BJ (cell line): Measurements from ENCODE around the gene LYSMD4. TPM values are rescaled to one million over a fixed set of nuclear protein-coding genes. Genes with fewer than 3 reads are reported as not detected.

Source experiments
- CTCF ChIA-PET: fragments of 350-600 bp; formaldehyde crosslinking; extraction: SDS; loops from one replicate; lab custom pipeline; 2021; ENCODE audit warnings: antibody characterized with exemption, inconsistent platforms; lab: Yijun Ruan, JAX
- POLR2A ChIA-PET: fragments of 300-600 bp; sonication (Branson Sonifier 250); formaldehyde crosslinking; extraction: SDS; loops from one replicate; lab custom pipeline; 2021; ENCODE audit warnings: antibody characterized with exemption; lab: Charles Lee
- DNase-seq: peaks from one replicate; pipeline ENCODE4 v3.0.0-alpha.2; 2011; ENCODE audit warnings: low read depth
- H3K27me3 ChIP-seq: 2 replicates; pipeline ENCODE4 v1.6.0; 2011; ENCODE audit warnings: low read length; ENCODE audit not compliant: control insufficient read depth, insufficient read depth
- H3K36me3 ChIP-seq: 2 replicates; pipeline ENCODE4 v1.5.1; 2011; ENCODE audit warnings: low read length; ENCODE audit not compliant: control insufficient read depth, insufficient read depth
- H3K4me3 ChIP-seq: 2 replicates; pipeline ENCODE4 v1.5.1; 2011; ENCODE audit warnings: low read depth, mild to moderate bottlenecking, control low read depth, low read length
- polyA plus RNA-seq: library from polyadenylated mRNA; depleted of rRNA; stranded (reverse); fragments of >200 nt; gene quantifications from 2 replicates; pipeline ENCODE4 v1.2.3, GENCODE V29; 2011; rRNA removed
- small RNA-seq: library from RNA; depleted of rRNA; stranded (forward); fragments of <200 nt; gene quantifications from one replicate; pipeline ENCODE3, GENCODE V24; 2012; ENCODE audit warnings: low replicate concordance, low read depth; ENCODE audit not compliant: insufficient read length
- TF ChIP-seq, protein P1 (sequence below): IDR thresholded peaks from 2 replicates; pipeline ENCODE4 v1.5.1; 2011; ENCODE audit warnings: low read depth, mild to moderate bottlenecking, control low read depth, inconsistent platforms, low read length, moderate library complexity; ENCODE audit not compliant: insufficient read depth

The LYSMD4 gene
- polyA plus RNA-seq, 1 experiment = 2.7 TPM

DNA sequence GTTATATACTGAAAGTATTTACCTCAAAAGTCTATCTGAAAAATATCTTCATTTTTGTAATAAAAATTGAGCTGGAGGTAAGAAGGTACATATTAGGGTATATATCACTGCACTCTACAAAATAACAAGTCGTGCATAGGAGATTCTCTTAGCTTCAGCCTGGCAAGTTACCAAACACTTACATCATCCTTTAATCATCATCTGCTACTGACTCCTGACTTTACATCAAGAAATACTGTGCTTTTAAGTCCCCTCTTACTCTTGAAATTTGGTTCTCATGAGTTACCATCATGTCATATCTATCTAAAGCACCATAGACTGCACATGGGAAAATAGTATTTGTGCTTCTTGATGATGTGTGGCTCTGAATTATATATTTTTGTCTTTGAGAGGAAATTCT, 50.8 kb downstream of the LYSMD4 start:
- DNase-seq = peak; percentile 63
- ChIA-PET POLR2A (no interaction called here), CTCF (no interaction called here)
- Histone ChIP-seq H3K36me3 (no peaks in the 10 kb centered on the region), H3K4me3 (no peak overlapping the region), H3K27me3 (no peaks in the 10 kb centered on the region)
- TF ChIP-seq, protein P1, sequence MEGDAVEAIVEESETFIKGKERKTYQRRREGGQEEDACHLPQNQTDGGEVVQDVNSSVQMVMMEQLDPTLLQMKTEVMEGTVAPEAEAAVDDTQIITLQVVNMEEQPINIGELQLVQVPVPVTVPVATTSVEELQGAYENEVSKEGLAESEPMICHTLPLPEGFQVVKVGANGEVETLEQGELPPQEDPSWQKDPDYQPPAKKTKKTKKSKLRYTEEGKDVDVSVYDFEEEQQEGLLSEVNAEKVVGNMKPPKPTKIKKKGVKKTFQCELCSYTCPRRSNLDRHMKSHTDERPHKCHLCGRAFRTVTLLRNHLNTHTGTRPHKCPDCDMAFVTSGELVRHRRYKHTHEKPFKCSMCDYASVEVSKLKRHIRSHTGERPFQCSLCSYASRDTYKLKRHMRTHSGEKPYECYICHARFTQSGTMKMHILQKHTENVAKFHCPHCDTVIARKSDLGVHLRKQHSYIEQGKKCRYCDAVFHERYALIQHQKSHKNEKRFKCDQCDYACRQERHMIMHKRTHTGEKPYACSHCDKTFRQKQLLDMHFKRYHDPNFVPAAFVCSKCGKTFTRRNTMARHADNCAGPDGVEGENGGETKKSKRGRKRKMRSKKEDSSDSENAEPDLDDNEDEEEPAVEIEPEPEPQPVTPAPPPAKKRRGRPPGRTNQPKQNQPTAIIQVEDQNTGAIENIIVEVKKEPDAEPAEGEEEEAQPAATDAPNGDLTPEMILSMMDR = no peak

DNA sequence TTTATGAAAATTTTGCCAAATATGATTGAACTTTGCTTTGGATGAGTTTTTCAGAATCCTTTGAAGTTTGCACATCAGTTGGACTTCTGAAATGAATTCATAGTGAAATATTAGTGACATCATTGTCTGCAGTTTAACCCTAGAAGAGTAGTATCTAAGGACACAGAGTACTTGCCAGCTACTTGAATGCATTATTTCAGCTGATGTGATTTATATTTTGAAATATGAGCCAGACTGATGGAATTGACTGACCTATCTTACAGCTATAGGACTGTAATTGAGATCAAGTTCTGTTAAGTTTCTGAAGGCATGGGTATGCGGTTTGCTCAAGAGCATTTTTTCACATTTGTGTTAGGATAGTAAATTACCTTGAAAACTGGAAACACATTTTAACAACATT, 51.2 kb downstream of the LYSMD4 start:
- POLR2A ChIA-PET = no interaction called here
- no peaks in the 10 kb centered on the region for H3K27me3 ChIP-seq
- H3K4me3 ChIP-seq = no peak overlapping the region
- H3K36me3 ChIP-seq = no peaks in the 10 kb centered on the region
- CTCF ChIA-PET = no interaction called here
- TF ChIP-seq, protein P1 = no peak
- no peak for DNase-seq

DNA sequence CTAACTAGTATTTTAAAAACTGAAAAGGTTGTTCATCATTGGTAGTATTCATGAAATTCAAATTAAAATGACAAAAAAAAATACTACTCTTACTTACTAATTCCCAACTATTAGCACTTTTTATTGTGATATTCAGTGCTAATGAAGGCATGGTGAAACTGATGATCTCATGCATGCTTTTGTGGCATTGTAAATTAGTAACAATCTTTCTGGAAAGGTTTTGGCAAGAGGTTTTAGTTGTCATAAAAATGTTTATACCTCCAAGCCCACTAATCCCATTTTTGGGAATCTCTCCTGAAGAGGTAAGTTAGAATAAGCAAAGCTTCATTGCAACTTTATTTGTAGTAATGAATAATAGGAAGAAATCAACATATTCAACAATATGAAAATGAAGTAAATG, 53.0 kb downstream of the LYSMD4 start:
- POLR2A ChIA-PET = no interaction called here
- TF ChIP-seq, protein P1 = no peak
- Histone ChIP-seq H3K27me3 (no peaks in the 10 kb centered on the region), H3K36me3 (peaks cover 1% of the 10 kb centered on the region; the same call in 1 of the 2 replicates), H3K4me3 (no peak overlapping the region)
- CTCF ChIA-PET = no interaction called here
- DNase-seq = no peak

DNA sequence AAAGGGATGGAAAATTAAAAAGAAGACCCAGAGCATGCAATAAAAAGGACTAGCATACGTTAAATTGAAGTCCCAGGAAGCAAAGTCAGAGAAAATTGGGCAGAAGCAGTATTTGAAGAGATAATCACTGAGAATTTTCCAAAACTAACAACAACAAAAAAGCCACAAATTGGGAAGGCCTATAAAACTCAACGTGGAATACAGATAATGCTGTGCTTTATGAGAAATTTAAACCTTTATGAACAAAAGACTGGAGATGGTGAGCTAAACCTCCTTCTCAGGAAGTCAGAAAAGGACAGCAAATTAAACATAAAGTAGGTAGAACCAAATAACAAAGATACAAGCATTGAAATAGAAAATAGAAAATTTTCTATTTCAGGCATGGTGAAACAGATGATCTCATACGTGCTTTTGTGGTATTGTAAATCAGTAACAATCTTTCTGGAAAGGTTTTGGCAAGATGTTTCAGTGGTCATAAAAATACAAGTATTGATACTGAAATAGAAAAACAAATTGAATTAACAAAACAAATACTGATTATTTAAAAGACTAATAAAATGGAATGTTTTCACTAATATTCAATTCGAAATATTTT, 55.6 kb downstream of the LYSMD4 start:
- H3K27me3 ChIP-seq = no peaks in the 10 kb centered on the region
- peaks cover 1% of the 10 kb centered on the region; the same call in 1 of the 2 replicates for H3K36me3 ChIP-seq
- no peak overlapping the region for H3K4me3 ChIP-seq
- no peak for DNase-seq
- ChIA-PET CTCF (interaction anchor here (0.6 kb wide), 1 partner anchor 69 kb away, joined by 3 read pairs; no protein-coding TSS in a partner anchor), POLR2A (no interaction called here)
- TF ChIP-seq, protein P1 = no peak

Small RNAs within 50 kb of the gene (small RNA-seq; reads per million reads assigned to genes)
- not detected for gene RF00019

Other genes starting within 250 kb of the LYSMD4 start
- gene MEF2A, start 167.5 kb downstream of the LYSMD4 start, polyA plus RNA-seq = 33.2 and 34.3 TPM in 2 replicates